GM03348 (cell line): Measurements from ENCODE around the gene ARFGEF3.

Source experiments
- DNase-seq: peaks from one replicate; pipeline ENCODE4 v3.0.0; 2012; ENCODE audit warnings: low spot score

The ARFGEF3 gene

DNA sequence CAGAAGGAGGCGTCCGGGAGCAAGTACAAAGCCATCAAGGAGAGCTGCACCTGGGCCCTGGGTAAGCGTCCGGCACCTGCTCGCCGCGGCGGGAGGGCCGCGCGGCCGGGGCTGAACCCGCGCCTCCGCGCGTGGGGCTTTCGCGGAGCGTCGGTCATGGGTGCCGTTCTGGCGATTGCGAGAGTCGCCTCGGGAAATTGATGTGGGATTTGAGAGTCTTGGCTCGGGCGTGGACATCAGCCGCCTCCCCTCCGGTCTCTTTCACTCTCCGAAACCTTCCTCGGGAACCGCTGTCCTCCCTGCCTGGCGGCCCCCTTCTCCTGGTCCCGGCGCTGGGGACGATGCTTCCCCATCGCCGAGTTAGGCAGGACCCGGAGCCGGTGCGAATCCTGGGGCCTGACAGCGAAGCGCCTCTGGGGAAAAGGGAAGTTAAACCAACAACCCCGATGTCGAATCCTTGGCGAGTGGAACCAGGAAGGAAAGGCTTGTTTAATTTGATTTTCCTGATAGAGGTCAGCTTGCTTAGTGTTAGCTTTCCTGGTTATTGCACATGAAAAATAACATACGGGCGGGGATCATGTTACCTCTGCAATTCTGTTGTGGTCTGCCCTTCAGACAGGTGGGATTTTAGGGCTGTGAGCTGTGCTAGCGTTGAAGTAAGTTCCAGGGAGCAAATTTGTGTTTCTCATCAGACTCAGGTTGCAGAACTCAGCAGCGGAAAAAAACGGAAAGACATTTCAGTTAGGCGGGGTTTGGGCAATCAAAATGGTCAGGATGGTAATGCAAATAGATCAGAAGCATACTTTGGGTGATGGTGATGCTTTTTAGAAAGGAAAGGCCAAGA, 594 bp downstream of the ARFGEF3 start:
- peak; percentile 44 for DNase-seq

DNA sequence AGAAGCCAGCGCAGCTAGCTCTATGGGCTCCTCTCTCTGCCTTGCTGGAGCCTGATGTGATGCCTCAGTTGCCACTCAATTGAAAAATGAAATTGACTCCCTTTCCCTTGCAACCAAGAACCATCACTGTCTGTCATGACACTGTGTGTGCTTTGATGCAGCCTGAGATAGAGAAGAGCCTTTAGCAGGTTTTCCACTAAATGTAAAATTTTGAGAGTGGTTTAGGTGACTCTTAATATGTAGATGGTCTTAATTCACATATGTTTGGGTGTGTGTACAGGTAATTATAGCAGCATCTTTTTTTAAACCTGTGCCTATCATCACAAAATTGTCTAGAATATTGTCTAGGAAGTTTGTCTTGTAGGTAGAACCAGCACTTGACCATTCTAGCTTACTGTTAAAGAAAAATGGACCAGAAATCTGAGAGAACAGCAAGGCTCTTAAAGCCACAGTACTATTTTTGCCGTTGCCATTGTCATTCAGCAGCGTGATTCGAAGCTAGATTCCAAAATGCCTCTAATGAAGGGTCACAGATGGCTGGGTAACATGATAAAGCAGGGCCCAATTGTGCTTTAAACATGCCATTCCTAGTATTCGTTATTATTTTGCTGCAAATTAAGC, 1.3 kb downstream of the ARFGEF3 start:
- no peak for DNase-seq

DNA sequence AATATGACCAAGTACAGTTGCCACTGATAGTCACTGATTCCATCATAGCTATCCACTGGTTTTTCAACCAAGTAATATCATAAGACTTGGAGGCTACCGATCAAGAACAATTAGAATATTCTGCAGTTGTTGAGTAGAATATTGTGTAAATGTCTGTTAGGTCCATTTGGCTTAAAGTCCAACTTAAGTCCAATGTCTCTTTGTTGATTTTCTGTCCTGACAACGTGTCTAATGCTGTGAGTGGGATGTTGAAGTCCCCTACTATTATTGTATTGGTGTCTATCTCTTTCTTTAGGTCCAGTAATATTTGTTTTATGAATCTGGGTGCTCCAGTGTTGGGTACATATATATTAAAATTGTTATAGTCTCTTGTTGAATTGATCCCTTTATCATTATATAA, 13.9 kb downstream of the ARFGEF3 start:
- DNase-seq: no peak

DNA sequence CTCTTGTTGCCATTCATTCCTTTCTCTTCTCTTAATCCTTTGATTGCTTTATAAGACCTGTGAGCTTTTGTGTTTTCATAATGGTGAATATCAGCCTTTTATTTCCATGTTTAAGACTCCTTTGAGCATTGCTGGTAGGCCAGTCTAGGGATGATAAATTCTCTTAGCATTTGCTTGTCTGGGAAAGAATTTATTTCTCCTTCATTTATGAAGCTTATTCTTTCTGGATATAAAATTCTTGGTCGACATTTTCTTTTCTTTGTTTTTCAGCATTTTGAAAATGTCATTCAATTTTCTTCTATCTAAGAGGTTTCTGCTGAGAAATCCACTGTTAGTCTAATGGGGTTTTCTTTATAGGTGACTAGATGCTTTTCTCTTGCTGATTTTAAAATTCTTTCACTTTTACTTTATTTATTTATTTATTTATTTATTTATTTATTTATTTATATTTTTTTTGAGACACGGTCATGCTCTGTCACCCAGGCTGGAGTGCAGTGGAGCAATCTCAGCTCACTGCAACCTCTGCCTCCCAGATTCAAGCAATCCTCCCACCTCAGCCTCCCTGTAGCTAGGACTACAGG, 15.0 kb downstream of the ARFGEF3 start:
- DNase-seq: no peak

DNA sequence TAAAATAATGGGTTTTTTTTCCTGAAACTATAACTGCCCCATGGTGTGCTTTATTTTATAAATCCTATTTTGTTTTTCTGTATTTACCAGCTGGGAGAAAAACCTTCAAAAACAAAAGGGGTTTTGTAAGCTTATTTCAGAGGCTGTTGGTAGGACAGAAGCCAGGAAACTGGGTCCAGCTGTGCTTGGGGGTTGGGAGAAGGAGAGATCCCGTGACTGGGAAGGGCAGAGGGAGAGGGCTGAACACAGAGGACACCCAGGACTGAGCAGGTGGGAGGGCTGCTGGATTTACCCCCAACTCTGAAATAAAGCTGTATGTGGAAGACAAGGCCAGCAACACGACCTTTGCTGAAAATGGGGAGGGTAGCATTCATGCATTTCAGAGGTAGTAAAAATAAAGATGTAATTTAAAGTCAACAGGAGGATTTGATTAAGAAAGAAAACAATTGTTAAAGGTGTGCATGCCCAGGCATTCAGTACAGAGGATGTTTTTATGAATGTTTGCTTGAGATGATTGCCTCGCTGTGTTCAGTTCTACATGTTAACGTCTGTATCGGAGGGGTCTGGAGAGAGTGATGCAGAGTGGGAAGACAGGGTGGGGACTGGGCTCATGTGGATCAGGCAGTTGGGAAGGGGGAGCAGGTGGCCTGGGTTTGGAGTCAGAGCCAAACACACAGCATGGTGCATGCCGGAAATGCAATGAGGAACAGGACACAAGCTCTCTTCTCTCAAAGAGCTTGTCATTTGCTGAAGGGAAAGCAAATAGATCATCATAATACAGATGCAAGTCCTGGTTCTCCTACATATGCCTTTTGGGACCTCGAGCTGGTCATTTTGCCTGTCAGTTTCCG, 21.4 kb downstream of the ARFGEF3 start:
- no peak for DNase-seq

DNA sequence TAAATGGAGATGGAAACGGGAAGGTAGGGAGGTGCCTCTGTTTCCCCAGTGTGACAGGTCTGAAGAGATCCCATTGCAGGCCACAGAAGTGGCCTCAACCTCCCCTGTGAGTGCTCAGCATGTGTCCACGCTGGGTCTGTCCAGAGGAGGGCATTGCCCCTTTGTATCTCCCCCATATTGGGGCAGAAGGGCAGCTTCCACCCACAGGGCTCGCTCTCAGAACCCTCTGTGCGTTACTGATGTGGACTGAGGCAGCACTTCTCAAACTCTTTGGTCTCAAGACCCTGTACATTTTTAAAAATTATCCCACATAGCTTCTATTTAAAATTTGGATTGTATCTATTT, 22.0 kb downstream of the ARFGEF3 start:
- DNase-seq: no peak

DNA sequence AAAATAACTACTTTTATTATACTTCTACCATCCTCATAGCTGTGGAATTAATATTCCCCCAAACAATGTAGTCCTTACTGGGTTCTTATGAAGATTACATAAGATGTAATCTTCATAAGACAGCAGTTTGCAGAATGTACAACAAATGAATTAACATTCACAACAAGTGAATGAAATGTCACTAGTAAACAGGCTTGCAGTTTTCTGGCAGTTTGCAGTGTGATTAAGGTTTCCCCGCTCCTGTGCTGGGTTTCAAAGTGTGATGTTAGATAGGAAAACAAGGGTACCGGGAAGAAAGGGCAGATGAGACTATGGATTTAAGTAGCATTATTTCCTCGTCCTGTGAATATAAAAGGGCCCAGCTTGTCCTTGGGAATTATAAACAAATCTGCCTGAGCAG, 22.5 kb downstream of the ARFGEF3 start:
- no peak for DNase-seq

DNA sequence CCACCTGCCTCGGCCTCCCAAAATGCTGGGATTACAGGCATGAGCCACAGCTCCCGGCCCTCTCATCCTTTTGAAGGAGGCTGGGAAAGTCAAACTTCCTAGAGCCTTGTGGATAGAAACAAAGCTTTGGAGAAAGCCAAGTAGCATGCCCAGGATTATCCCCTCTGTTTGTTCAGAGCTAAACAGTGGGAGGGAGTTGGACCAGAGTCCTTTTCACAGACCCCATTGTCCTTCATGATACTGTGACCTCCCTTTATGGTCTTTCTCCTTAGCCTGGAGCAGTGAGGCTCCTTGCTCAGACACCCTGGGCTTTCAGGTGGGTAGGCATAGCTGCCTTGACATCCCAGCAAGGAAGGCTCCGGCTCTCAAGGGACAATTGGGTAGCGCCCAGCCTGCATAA, 25.4 kb downstream of the ARFGEF3 start:
- no peak for DNase-seq

DNA sequence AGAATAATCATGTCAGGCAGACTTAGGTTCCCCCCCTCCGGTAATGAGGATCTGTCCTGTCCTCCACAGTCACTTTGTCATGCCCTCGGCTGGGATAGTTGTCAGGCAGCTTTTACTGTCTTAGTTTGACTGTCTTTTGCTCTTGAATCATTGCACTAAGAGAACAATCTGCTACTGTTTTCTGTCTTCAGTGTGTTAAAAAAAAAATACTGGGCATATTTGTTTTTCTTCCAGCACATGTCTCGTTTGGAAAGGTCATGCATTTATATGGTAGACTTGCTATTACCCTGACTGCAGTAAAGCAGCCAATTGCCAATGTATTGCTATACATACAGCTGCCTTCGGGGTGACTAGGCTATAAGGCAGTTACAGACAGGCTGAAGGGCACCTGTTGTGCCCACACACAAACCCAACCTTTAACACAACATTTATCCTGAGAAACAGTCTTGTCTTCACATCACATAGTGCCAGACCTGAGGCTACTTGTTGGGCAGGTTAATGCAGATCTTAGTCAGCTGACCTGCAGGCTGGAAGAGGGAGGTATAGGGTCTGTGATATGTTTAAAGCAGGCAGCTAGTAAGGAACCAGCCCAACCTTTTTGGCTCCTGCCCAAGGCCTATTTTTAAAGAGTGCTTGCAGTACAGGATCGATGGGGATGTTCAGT, 26.7 kb downstream of the ARFGEF3 start:
- no peak for DNase-seq

DNA sequence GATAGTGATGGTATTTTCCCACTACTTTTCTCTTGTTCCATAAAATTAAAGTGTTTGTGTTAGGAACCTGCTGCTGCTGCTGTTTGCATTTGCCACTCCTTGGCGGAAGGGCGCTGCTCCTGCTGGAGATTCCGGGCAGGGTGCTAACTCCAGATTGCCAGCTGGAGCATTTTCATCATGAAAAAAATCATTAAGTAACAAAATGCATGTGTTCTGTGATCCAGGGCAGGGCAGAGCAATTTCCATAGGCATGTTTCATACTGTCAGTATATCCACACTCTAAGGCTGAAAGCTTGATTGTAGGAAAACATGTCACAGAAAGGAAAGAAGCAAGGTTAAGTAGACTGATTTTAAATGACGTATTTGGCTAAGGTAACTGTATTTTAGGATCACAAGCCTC, 32.5 kb downstream of the ARFGEF3 start:
- no peak for DNase-seq

DNA sequence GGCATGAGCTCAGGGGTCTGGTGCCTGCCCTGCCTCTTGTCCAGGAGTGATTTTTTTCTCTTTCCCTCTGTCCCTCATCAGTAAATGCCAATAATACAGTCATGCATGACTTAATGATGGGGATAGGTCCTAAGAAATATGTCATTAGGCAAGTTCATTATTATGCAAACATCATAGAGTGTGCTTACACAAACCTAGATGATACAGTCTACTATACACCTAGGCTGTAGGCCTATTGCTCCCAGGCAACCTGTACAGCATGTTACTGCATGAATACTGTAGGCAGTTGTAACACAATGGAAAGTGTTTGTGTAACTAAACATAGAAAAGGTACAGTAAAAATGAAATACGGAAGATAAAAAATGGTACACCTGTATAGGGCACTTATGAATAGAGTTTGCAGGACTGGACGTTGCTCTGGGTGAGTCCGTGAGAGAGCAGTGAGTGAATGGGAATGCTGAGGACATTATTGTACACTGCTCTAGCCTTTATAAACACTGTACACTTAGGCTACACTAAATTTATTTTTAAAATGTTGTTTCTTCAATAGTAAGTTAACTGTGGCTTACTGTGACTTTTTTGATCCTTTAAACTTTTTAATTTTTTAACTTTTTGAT, 34.5 kb downstream of the ARFGEF3 start:
- no peak for DNase-seq

DNA sequence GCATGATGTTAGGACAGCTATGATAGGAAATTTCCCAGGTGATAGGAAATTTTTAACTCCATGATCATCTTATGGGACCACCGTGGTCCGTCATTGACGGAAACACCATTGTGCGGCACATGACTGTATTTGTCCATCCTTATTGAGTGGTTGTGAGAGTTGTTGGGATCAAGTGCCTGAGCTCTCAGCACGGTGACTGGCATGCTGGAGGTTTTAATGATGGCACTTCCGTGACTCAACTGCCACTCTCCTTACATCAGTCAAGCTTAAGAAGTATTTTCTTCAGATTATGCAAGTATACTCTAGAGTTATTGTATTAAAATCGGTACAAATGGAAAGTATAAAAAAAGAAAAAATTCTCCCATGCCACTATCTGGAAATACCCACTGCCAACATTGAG, 35.8 kb downstream of the ARFGEF3 start:
- no peak for DNase-seq

DNA sequence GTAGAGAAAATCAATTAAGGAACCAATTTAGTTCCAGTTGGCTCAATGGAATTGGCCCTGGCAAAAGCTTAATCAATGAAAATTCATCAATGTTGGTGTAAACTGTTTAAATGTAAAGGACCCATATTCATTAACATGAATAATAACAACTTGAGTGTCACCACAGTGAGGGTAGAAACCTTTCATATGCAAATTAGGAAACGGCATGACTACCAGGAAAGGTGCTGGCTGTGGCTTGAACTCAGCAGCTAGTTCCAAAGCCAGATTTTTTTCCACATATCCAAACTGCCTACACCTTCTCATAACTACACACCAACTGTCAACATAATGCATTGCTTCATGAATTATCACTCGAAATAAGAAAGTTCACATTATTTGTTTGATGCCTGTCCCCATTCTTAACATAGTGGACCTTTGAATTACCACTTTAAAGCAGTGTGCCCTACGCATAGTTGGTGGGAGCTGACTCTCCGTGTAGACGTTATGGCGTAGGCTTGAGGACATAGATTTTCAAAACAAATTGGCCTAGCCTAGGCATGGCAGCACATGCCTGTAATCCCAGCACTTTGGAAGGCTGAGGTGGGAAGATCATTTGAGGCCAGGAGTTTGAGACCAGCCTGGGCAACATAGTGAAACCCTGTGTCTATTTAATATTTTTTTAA, 36.8 kb downstream of the ARFGEF3 start:
- no peak for DNase-seq

DNA sequence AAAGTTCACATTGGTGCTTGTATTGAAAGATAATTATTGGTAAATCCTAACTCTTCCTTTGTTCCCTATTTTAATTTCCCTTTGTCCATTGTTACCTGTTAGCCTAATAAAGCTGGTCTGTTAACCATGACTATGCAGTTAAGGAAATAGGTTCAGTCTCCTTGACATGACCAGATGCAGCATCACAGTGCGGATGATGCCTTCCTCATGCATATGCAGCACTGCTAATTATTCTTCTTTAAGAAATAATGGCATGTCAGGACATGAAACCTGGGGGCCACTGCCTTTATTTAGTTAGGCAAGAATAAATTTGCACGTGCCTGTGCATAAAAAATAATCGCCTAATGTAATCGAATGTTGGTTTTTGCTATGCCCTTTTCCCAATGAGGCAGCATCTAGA, 40.1 kb downstream of the ARFGEF3 start:
- no peak for DNase-seq

DNA sequence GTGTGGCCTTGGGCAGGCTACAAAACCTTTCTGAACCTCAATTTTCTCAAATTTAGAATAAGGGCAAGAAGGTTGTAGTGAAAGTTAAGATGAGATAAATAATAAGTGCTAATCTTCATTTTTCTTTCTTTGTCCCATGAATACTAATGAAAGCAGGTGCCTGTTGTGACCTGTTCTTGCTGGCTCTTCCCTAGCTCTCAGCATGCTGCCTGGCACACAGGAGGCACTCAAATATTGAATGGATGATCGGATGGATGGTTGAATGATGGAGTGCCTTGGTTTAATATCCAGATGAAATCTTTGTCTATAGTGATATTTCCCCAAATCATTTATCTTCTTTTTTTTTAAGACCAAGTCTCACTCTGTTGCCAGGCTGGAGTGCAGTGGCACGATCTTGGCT, 41.6 kb downstream of the ARFGEF3 start:
- DNase-seq: no peak

DNA sequence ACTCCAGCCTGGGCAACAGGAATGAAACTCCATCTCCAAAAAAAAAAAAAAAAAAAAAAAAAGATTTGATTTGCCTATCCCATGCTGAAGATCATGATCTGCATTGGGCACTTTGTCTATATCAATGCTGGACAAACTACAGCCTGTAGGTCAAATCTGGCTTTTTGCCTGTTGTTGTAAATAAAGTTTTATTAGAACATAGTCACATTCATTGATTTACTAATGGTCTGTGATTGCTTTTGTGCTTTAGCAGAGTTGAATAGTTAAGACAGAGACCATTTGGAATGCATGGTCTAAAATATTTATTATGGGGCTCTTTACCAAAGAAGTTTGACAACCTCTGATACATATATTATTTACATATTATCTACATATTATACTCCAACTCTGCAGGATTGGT, 42.6 kb downstream of the ARFGEF3 start:
- no peak for DNase-seq

DNA sequence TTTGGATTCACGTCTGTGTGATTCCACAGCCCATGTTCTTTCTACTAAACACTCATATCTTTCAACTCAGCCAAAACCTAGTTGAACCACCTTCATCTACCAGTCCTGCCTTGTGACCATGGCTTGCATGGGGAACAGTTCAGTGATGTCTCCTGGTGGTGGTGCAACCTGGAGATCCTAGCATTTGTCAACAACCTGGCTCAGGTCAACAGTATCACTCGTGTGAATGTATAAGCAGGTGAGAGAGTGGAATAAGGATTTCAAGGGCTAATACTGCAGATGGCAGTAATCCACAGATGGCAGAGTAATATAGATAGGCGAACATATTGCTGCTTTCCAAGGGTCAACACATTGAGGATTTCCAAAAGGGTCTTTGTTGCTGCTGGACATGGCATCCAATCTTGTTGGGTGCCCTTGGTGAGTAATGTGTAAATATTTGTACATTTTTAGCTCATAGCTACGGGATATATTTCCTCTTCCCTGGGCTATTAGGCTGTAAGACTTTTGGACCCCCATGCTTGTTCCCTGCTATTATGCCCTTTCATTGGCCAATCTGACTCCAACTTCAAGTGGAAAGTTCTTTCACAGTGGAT, 43.1 kb downstream of the ARFGEF3 start:
- DNase-seq: no peak

DNA sequence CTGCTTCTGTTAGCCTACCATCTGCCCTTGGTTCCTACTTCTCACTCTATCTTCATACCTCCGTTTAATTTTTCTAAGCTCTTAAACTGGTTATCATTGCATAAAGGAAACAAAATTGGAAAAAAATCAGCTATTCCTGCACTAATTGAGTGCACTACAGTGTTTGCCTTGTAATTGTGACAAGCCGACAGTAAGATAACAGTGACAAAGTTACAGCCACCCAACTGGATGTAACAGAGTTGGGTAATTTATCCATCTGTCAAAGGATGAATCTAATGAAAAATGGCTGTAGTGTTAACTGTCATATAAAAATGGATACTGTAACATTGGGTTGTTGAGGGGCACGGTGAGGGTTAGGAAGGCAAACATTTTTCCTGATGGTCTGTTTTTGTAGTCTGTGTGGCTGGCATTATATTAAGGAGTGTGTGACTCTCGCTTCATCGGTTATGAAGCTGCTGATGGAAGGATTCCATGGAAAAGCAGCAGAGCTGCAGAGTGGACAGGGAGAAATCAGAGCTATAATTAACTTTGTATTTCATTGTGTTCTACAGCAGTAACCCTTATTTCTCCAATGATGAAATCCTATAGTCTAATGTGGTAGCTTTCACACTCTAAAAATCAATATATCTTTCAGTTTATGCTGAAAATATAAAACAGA, 43.8 kb downstream of the ARFGEF3 start:
- DNase-seq: no peak

DNA sequence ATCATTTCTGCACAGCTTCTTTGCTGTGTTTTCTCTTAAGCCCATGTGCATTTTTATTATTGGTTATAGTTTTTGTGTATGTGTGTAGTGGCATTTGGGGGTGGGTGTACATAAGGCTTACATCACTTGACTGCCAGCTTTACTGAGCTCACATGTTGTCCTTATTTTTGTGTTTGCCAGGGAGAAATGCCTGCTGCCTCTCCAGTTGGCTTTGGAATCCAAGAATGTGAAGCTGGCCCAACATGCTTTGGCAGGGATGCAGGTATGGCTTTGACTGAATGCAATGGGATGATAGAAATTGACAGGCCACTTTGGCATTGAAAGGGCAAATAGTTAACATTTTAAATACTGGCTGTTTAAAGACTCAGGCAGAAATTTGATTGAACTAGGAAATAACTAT, 45.1 kb downstream of the ARFGEF3 start:
- no peak for DNase-seq

DNA sequence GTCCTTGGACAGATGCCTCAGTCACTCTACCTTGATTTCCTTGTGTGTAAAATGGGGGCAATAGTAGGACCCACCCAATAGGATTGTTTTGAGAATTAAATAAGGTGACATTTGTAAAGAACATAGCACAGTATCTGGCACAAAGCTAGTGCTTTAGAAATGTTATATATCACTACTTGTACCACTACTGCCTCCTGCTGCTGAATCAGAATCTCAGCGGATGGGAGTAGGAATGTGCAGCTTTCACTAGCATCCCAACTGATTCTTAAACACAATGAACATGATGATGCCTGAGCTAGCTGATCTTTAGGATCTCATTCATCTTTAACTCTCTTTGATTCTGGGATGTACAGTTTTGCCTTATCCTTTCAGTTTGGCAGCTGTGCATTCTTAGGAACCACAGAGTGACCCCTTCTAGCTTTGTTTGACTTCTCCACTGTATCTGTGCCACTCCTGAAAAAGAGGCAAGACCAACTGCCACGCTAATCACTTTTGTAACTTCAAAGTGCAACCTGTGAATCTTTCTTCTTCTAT, 49.4 kb downstream of the ARFGEF3 start:
- DNase-seq: no peak
